WTC11 (cell line): ENCODE measurements around the gene RAP1GAP.

Experiments
- ATF3 ChIP-seq: sonication (generic); formaldehyde crosslinking; conservative IDR thresholded peaks from 2 replicates; pipeline ENCODE4 v1.8.1; 2022; ENCODE audit warnings: mild to moderate bottlenecking, missing genetic modification reagents
- E2F1 ChIP-seq: sonication (generic); formaldehyde crosslinking; IDR thresholded peaks from 2 replicates; pipeline ENCODE4 v1.8.0; 2022; ENCODE audit warnings: mild to moderate bottlenecking, missing genetic modification reagents
- ELF4 ChIP-seq: sonication (generic); formaldehyde crosslinking; IDR thresholded peaks from 2 replicates; pipeline ENCODE4 v1.8.1; 2022; ENCODE audit warnings: low read depth, mild to moderate bottlenecking, moderate library complexity, missing genetic modification reagents
- ETV6 ChIP-seq: sonication (generic); formaldehyde crosslinking; IDR thresholded peaks from 2 replicates; pipeline ENCODE4 v1.8.1; 2022; ENCODE audit warnings: mild to moderate bottlenecking, missing genetic modification reagents
- FOXP1 ChIP-seq: sonication (generic); formaldehyde crosslinking; IDR thresholded peaks from 2 replicates; pipeline ENCODE4 v1.8.0; 2022; ENCODE audit warnings: missing genetic modification reagents, mild to moderate bottlenecking, moderate library complexity, borderline replicate concordance
- IRF2 ChIP-seq: sonication (generic); formaldehyde crosslinking; IDR thresholded peaks from 2 replicates; pipeline ENCODE4 v1.8.0; 2022; ENCODE audit warnings: low read depth, missing genetic modification reagents, borderline replicate concordance
- JUN ChIP-seq: sonication (generic); formaldehyde crosslinking; IDR thresholded peaks from 2 replicates; pipeline ENCODE4 v1.8.0; 2023; ENCODE audit warnings: mild to moderate bottlenecking, missing genetic modification reagents
- ZNF121 ChIP-seq: sonication (generic); formaldehyde crosslinking; IDR thresholded peaks from 2 replicates; pipeline ENCODE4 v1.8.0; 2023; ENCODE audit warnings: missing genetic modification reagents
- ZNF263 ChIP-seq: sonication (generic); formaldehyde crosslinking; IDR thresholded peaks from 2 replicates; pipeline ENCODE4 v1.8.1; 2022; ENCODE audit warnings: low read depth, mild to moderate bottlenecking, moderate library complexity, missing genetic modification reagents
- ZNF416 ChIP-seq: fragments of 250-450 bp; sonication (Bioruptor Pico); IDR thresholded peaks from 2 replicates; pipeline ENCODE4 v1.9.0; 2021; ENCODE audit warnings: mild to moderate bottlenecking, inconsistent platforms
- TF ChIP-seq, protein P1 (sequence below): fragments of 200-600 bp; IDR thresholded peaks from 2 replicates; pipeline ENCODE4 v1.8.0; 2022; ENCODE audit warnings: antibody characterized with exemption

DNA sequence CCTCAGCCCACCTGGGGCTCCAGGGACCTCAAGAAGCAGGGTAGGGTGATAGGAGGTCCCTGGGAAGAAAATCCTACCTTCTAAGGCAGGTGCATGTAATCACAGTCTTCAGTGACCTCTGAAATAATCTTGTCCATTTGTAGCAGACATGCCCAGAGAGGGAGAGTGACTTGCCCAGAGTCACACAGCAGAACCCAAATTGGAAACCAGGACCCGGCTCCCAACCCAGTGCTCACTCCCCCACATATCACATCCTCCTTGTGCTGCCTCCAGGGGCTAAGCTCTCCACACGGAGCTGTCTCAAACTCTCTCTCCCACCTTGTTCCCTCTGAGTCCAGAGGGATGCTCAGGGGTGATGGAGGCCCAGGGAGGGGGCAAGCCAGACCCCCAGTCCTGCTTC is 72.5 kb downstream of the RAP1GAP start:
- no peak for TF ChIP-seq E2F1
- TF ChIP-seq FOXP1 (CRISPR knock-in tag) = no peak
- no peak for TF ChIP-seq JUN
- no peak for TF ChIP-seq ZNF416 (CRISPR knock-in tag)
- TF ChIP-seq, protein P1, sequence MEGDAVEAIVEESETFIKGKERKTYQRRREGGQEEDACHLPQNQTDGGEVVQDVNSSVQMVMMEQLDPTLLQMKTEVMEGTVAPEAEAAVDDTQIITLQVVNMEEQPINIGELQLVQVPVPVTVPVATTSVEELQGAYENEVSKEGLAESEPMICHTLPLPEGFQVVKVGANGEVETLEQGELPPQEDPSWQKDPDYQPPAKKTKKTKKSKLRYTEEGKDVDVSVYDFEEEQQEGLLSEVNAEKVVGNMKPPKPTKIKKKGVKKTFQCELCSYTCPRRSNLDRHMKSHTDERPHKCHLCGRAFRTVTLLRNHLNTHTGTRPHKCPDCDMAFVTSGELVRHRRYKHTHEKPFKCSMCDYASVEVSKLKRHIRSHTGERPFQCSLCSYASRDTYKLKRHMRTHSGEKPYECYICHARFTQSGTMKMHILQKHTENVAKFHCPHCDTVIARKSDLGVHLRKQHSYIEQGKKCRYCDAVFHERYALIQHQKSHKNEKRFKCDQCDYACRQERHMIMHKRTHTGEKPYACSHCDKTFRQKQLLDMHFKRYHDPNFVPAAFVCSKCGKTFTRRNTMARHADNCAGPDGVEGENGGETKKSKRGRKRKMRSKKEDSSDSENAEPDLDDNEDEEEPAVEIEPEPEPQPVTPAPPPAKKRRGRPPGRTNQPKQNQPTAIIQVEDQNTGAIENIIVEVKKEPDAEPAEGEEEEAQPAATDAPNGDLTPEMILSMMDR = no peak
- TF ChIP-seq IRF2 (CRISPR knock-in tag) = no peak
- no peak for TF ChIP-seq ATF3
- TF ChIP-seq ZNF263 (CRISPR knock-in tag) = no peak
- no peak for TF ChIP-seq ZNF121 (CRISPR knock-in tag)
- no peak for TF ChIP-seq ETV6 (CRISPR knock-in tag)
- TF ChIP-seq ELF4 = no peak
